GM12878 (cell line): Measurements from ENCODE around the gene PRMT2. TPM values are rescaled to one million over a fixed set of nuclear protein-coding genes. Genes with fewer than 3 reads are reported as not detected.

Source experiments
- ATAC-seq: fragments of 200-7000 bp; cut with Tn5 transposase; 3 replicates; pipeline ENCODE4 v1.9.1; 2020; ENCODE audit warnings: mild to moderate bottlenecking, moderate library complexity
- BruUV-seq: library from RNA; stranded (reverse); fragments of 400-500 nt; replicated peaks from 2 replicates; lab custom pipeline; 2021; lab: Mats Ljungman, UMichigan
- CTCF ChIA-PET: fragments of 300-600 bp; sonication (Branson Sonifier 250); formaldehyde crosslinking; extraction: SDS; loops from one replicate; lab custom pipeline; 2021; ENCODE audit warnings: inconsistent platforms; lab: Yijun Ruan, JAX
- POLR2A ChIA-PET: fragments of 350-600 bp; formaldehyde crosslinking; extraction: SDS; loops from one replicate; lab custom pipeline; 2021; ENCODE audit warnings: inconsistent platforms; lab: Charles Lee
- RAD21 ChIA-PET: fragments of 300-600 bp; sonication (Branson Sonifier 250); formaldehyde crosslinking; loops from one replicate; lab custom pipeline; 2023; ENCODE audit warnings: antibody characterized with exemption; ENCODE audit not compliant: unreplicated experiment; lab: Charles Lee
- SMC1A ChIA-PET: fragments of 300-600 bp; sonication (Branson Sonifier 250); formaldehyde crosslinking; loops from one replicate; lab custom pipeline; 2023; ENCODE audit not compliant: unreplicated experiment, uncharacterized antibody; lab: Charles Lee
- DNase-seq: peaks from one replicate; pipeline ENCODE4 v3.0.0-alpha.2; 2011; ENCODE audit warnings: low read depth, low spot score
- FAIRE-seq: peaks from 3 replicates; lab custom pipeline; 2011; peaks lifted over from hg19 to GRCh38; lab: Jason Lieb, UNC
- H2AFZ ChIP-seq: 2 replicates; pipeline ENCODE4 v1.6.0; 2011; ENCODE audit warnings: low read depth, low read length, control low read depth; ENCODE audit not compliant: control insufficient read depth
- H3K27ac ChIP-seq: 2 replicates; pipeline ENCODE4 v1.5.1; 2011; ENCODE audit warnings: control low read depth; ENCODE audit not compliant: control insufficient read depth, insufficient read depth
- H3K27me3 ChIP-seq, 2 experiments: replicated peaks in 1 of 2; 2 replicates each; pipeline versions ENCODE4 v1.6.0 to v1.6.1; 2011; ENCODE audit warnings: low read length in 1 of 2; ENCODE audit not compliant: control insufficient read depth in 2 of 2, insufficient read depth in 2 of 2
- H3K36me3 ChIP-seq, 2 experiments: 2 replicates each; pipeline ENCODE4 v1.5.1; 2011; ENCODE audit warnings: low read length in 1 of 2; ENCODE audit not compliant: control insufficient read depth in 2 of 2, insufficient read depth in 2 of 2
- H3K4me1 ChIP-seq: 2 replicates; pipeline ENCODE4 v1.6.1; 2011; ENCODE audit warnings: mild to moderate bottlenecking, low read length, moderate library complexity, mixed read lengths; ENCODE audit not compliant: control insufficient read depth, insufficient read depth
- H3K4me2 ChIP-seq: 2 replicates; pipeline ENCODE4 v1.6.0; 2011; ENCODE audit warnings: control low read depth; ENCODE audit not compliant: control insufficient read depth, insufficient read depth
- H3K4me3 ChIP-seq: fragments of 200-600 bp; sonication (generic); 2 replicates; pipeline ENCODE4 v1.5.1; 2016
- H3K79me2 ChIP-seq: 2 replicates; pipeline ENCODE4 v1.6.0; 2011; ENCODE audit warnings: low read length; ENCODE audit not compliant: control insufficient read depth, insufficient read depth
- H3K9ac ChIP-seq: 2 replicates; pipeline ENCODE4 v1.8.0; 2011; ENCODE audit warnings: low read length, control low read depth, mixed read lengths; ENCODE audit not compliant: control insufficient read depth, insufficient read depth
- H3K9me3 ChIP-seq: replicated peaks from 3 replicates; pipeline ENCODE4 v1.5.1; 2011; ENCODE audit warnings: mild to moderate bottlenecking, low read length; ENCODE audit not compliant: control insufficient read depth, insufficient read depth
- H4K20me1 ChIP-seq: 2 replicates; pipeline ENCODE4 v1.6.0; 2011; ENCODE audit not compliant: control insufficient read depth, insufficient read depth
- ASH2L ChIP-seq: fragments of 300-600, 200-600 bp; sonication (generic); IDR thresholded peaks from 2 replicates; pipeline ENCODE4 v1.6.1; 2017; ENCODE audit warnings: low read depth, mild to moderate bottlenecking, borderline replicate concordance
- ATF7 ChIP-seq: fragments of 450-650 bp; IDR thresholded peaks from 2 replicates; pipeline ENCODE4 v1.6.1; 2016; ENCODE audit warnings: low read depth, mild to moderate bottlenecking
- BRCA1 ChIP-seq: IDR thresholded peaks from 2 replicates; pipeline ENCODE4 v1.6.1; 2011; ENCODE audit warnings: low read depth, low read length, improper control_type of control experiment
- CHD2 ChIP-seq: IDR thresholded peaks from 2 replicates; pipeline ENCODE4 v1.6.1; 2011; ENCODE audit warnings: low read depth, low read length, improper control_type of control experiment, borderline replicate concordance
- EZH2 ChIP-seq: IDR thresholded peaks from 2 replicates; pipeline ENCODE4 v1.6.1; 2012; ENCODE audit warnings: low read depth, mild to moderate bottlenecking, control low read depth, inconsistent platforms, low read length, borderline replicate concordance; ENCODE audit not compliant: control insufficient read depth
- FOXM1 ChIP-seq: IDR thresholded peaks from 2 replicates; pipeline ENCODE4 v1.6.1; 2012; ENCODE audit warnings: low read depth, mild to moderate bottlenecking, inconsistent platforms, low read length, moderate library complexity
- GABPA ChIP-seq: IDR thresholded peaks from 2 replicates; pipeline ENCODE4 v1.6.1; 2014; ENCODE audit warnings: antibody characterized with exemption, low read depth, mild to moderate bottlenecking, inconsistent platforms
- HDAC2 ChIP-seq: fragments of 200-600 bp; sonication (generic); IDR thresholded peaks from 2 replicates; pipeline ENCODE4 v1.6.1; 2017
- HDAC6 ChIP-seq: fragments of 200-600 bp; sonication (generic); IDR thresholded peaks from one replicate; pipeline ENCODE4 v1.8.0; 2017; ENCODE audit warnings: antibody characterized with exemption; ENCODE audit not compliant: unreplicated experiment
- KAT2A ChIP-seq: conservative IDR thresholded peaks from 2 replicates; pipeline ENCODE4 v1.6.1; 2011; ENCODE audit warnings: low read depth, low read length; ENCODE audit not compliant: control insufficient read depth
- KDM1A ChIP-seq: fragments of 200-600 bp; sonication (generic); IDR thresholded peaks from 2 replicates; pipeline ENCODE4 v1.6.1; 2016; ENCODE audit warnings: borderline replicate concordance
- NFIC ChIP-seq: IDR thresholded peaks from 2 replicates; pipeline ENCODE4 v1.6.1; 2012; ENCODE audit warnings: low read depth, mild to moderate bottlenecking, inconsistent platforms, low read length, moderate library complexity
- NR2C1 ChIP-seq: fragments of 450-650 bp; IDR thresholded peaks from 2 replicates; pipeline ENCODE4 v1.6.1; 2017; ENCODE audit warnings: antibody characterized with exemption, mild to moderate bottlenecking, moderate library complexity
- NRF1 ChIP-seq: conservative IDR thresholded peaks from 2 replicates; pipeline ENCODE4 v1.6.1; 2011; ENCODE audit warnings: mild to moderate bottlenecking, low read depth, low read length, improper control_type of control experiment
- PAX8 ChIP-seq: fragments of 450-650 bp; IDR thresholded peaks from 2 replicates; pipeline ENCODE4 v1.6.1; 2017; ENCODE audit warnings: mild to moderate bottlenecking, moderate library complexity
- POU2F2 ChIP-seq: IDR thresholded peaks from 3 replicates; pipeline ENCODE4 v1.6.1; 2011; ENCODE audit warnings: low read depth, mild to moderate bottlenecking, low read length, borderline replicate concordance
- RAD51 ChIP-seq: fragments of 450-650 bp; IDR thresholded peaks from 2 replicates; pipeline ENCODE4 v1.6.1; 2016; ENCODE audit warnings: moderate library complexity, mild to moderate bottlenecking, inconsistent platforms
- SIX5 ChIP-seq: IDR thresholded peaks from 2 replicates; pipeline ENCODE4 v1.6.1; 2011; ENCODE audit warnings: mild to moderate bottlenecking, low read depth, low read length, moderate library complexity; ENCODE audit not compliant: severe bottlenecking
- SMC3 ChIP-seq: IDR thresholded peaks from 2 replicates; pipeline ENCODE4 v1.6.1; 2011; ENCODE audit warnings: low read length, improper control_type of control experiment, borderline replicate concordance
- TAF1 ChIP-seq: IDR thresholded peaks from 2 replicates; pipeline ENCODE4 v1.6.1; 2011; ENCODE audit warnings: mild to moderate bottlenecking, low read depth, low read length, borderline replicate concordance
- WRNIP1 ChIP-seq: IDR thresholded peaks from 2 replicates; pipeline ENCODE4 v1.6.1; 2011; ENCODE audit warnings: low read depth, low read length, improper control_type of control experiment, borderline replicate concordance
- ZSCAN29 ChIP-seq: fragments of 450-650 bp; IDR thresholded peaks from 2 replicates; pipeline ENCODE4 v1.6.1; 2017; ENCODE audit warnings: mild to moderate bottlenecking, moderate library complexity
- WGBS: methylation state at CpG from one replicate; pipeline ENCODE4 v1.1.6; 2016; ENCODE audit warnings: low lambda C conversion rate; ENCODE audit not compliant: insufficient replicate concordance, insufficient coverage; ENCODE audit errors: missing lambda C conversion rate; 5-methylcytosine and 5-hydroxymethylcytosine counted together
- in situ Hi-C: fragments of 300-500 bp; cut with MboI; formaldehyde crosslinking; loops from 9 replicates; pipeline ENCODE4 v1.14.3; 2018; ENCODE audit warnings: mixed read lengths
- intact Hi-C: fragments of 100-400 bp; cut with micrococcal nuclease; formaldehyde crosslinking; loops from one replicate; pipeline ENCODE4 v1.14.2; 2022; ENCODE audit not compliant: unreplicated experiment
- polyA plus RNA-seq, 11 experiments: library from polyadenylated mRNA; depleted of rRNA in 4 of 11; unstranded in 6 of 11; stranded (reverse) in 5 of 11; fragments of >200 nt; fragmentation: Nextera tagmentation in 4 of 11; fragmentation: Illumina TruSeq in 1 of 11; extraction: Ambion mirVana in 4 of 11; extraction: Trizol in 1 of 11; gene quantifications; 1 replicate in 1 of 11; 2 replicates in 10 of 11; pipeline versions ENCODE4 v1.2.1 to v1.2.3, GENCODE V29; 2011 to 2016; ENCODE audit warnings: inconsistent platforms in 2 of 11, missing spikeins in 2 of 11, low read depth in 1 of 11
- total RNA-seq, 4 experiments: library from RNA; depleted of rRNA in 3 of 4; stranded (reverse); fragments of >200 nt in 3 of 4; fragmentation: Illumina TruSeq in 1 of 4; extraction: Trizol in 1 of 4; gene quantifications; 2 replicates each; pipeline versions ENCODE4 v1.2.1 to v1.2.3, GENCODE V29; 2013 to 2021
- TF ChIP-seq, protein P1 (sequence below): IDR thresholded peaks from 2 replicates; pipeline ENCODE4 v1.6.1; 2011; ENCODE audit warnings: mild to moderate bottlenecking, low read depth, low read length, moderate library complexity; ENCODE audit not compliant: insufficient replicate concordance

The PRMT2 gene
- total and polyA plus RNA-seq, 10 of the 15 experiments (the other 5 are each of a cell fraction or from before 2014, with no cell fraction given): 16.1 to 48.6 (median 36.2) TPM

DNA sequence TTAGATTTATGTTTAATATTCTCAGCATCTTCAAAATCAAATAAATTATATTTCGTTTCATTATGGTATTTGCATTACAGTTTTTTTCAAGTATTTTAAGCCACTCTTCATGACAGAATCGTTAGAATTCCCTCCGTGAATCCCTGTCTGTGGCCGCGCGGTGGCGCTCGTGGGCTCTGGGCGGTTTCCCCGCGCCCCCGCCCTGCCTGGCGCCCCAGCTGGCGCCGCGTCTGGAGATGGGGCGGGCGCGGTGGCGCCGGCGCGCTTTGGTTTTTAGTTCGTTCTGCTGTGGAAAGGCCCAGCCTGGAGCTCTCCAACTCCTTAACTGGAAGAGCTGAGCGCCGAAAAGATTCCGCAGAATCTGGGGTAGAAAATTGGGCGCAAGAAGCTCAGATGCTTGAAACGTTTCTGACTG lies 25.7 kb downstream of the PRMT2 start:
- ChIA-PET POLR2A (no interaction called here), SMC1A (no interaction called here), RAD21 (interaction anchor here (0.6 kb wide), 1 partner anchor 157 kb away, joined by 4 read pairs; no protein-coding TSS in a partner anchor), CTCF (interaction anchor here (0.7 to 1.1 kb wide), 3 partner anchors 15 to 518 kb away, joined by 3 to 4 read pairs (median 3); partner anchors contain the start of gene DIP2A)
- Histone ChIP-seq H2AFZ (no peak overlapping the region), H3K4me3 (no peak overlapping the region), H4K20me1 (no peaks in the 10 kb centered on the region), H3K36me3 (peaks cover 0 to 8% of the 10 kb centered on the region in 2 experiments; a peak in 1 of 4 replicates), H3K9me3 (no peaks in the 10 kb centered on the region), H3K27me3 (no peaks in the 10 kb centered on the region), H3K4me2 (no peak overlapping the region), H3K9ac (no peak overlapping the region), H3K79me2 (no peaks in the 10 kb centered on the region), H3K4me1 (no peaks in the 10 kb centered on the region), H3K27ac (no peak overlapping the region)
- intact Hi-C loops (no loop called here), in situ Hi-C loops (no loop called here)
- no TSS peak for BruUV-seq
- under 1% methylated on average over 27 of the region's 29 CpGs for WGBS
- DNase-seq (no peak), FAIRE-seq (no peak), ATAC-seq (peak; percentile 81)
- TF ChIP-seq, protein P1, sequence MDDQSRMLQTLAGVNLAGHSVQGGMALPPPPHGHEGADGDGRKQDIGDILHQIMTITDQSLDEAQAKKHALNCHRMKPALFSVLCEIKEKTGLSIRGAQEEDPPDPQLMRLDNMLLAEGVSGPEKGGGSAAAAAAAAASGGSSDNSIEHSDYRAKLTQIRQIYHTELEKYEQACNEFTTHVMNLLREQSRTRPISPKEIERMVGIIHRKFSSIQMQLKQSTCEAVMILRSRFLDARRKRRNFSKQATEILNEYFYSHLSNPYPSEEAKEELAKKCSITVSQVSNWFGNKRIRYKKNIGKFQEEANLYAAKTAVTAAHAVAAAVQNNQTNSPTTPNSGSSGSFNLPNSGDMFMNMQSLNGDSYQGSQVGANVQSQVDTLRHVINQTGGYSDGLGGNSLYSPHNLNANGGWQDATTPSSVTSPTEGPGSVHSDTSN: peak; percentile 31
- TF ChIP-seq SIX5 (no peak), TAF1 (no peak), FOXM1 (no peak), WRNIP1 (no peak), HDAC2 (no peak), HDAC6 (peak; percentile 50), ZSCAN29 (no peak), ASH2L (no peak), RAD51 (no peak), GABPA (no peak), NR2C1 (no peak), SMC3 (peak; percentile 22; the same call in 1 of the 2 replicates), CHD2 (no peak), EZH2 (no peak), BRCA1 (no peak), KAT2A (no peak), NRF1 (no peak), ATF7 (no peak), POU2F2 (no peak), PAX8 (no peak), KDM1A (no peak), NFIC (no peak)
